AG04450 (cell line): ENCODE results near the gene S100A6. TPM values are rescaled to one million over a fixed set of nuclear protein-coding genes. Genes with fewer than 3 reads are reported as not detected.
"Not testable (repeated sequence)": the region's sequence is repeated elsewhere in the genome, so short reads cannot be mapped to it uniquely, and the experiment has no call there.

ENCODE experiments used
- CTCF ChIA-PET: fragments of 300-600, 350-600 bp; formaldehyde crosslinking; extraction: SDS; loops from one replicate; lab custom pipeline; 2022; ENCODE audit warnings: antibody characterized with exemption, inconsistent platforms; lab: Charles Lee
- POLR2A ChIA-PET: fragments of 350-600 bp; formaldehyde crosslinking; extraction: SDS; loops from one replicate; lab custom pipeline; 2021; ENCODE audit warnings: antibody characterized with exemption, inconsistent platforms; lab: Yijun Ruan, JAX
- DNase-seq: peaks from one replicate; pipeline ENCODE4 v3.0.0-alpha.2; 2011; ENCODE audit warnings: low read depth, low spot score
- H3K27ac ChIP-seq: one replicate; pipeline ENCODE4 v1.5.1; 2012; ENCODE audit warnings: low read depth, low read length, control low read depth
- H3K27me3 ChIP-seq: one replicate; pipeline ENCODE4 v1.6.0; 2012; ENCODE audit warnings: low read length; ENCODE audit not compliant: control insufficient read depth, insufficient read depth
- H3K4me3 ChIP-seq: 2 replicates; pipeline ENCODE4 v1.5.1; 2011; ENCODE audit warnings: mild to moderate bottlenecking, low read depth, low read length, control low read depth
- H3K9me3 ChIP-seq: 2 replicates; pipeline ENCODE4 v1.5.1; 2012; ENCODE audit warnings: low read length; ENCODE audit not compliant: control insufficient read depth, insufficient read depth
- CTCF ChIP-seq: IDR thresholded peaks from 2 replicates; pipeline ENCODE4 v1.5.1; 2011; ENCODE audit warnings: low read depth, low read length, control low read depth, inconsistent platforms
- polyA plus RNA-seq: library from polyadenylated mRNA; depleted of rRNA; stranded (reverse); fragments of >200 nt; gene quantifications from 2 replicates; pipeline ENCODE4 v1.2.3, GENCODE V29; 2011

Gene S100A6
- polyA plus RNA-seq, 1 experiment, result 1,379 TPM

- ChIA-PET CTCF (interaction anchor here (0.5 to 3.5 kb wide), 10 partner anchors 8 to 173 kb away, joined by 3 to 27 read pairs (median 6); no protein-coding TSS in a partner anchor), POLR2A (no interaction called here)
- no peak for DNase-seq
- H3K4me3 ChIP-seq, result no peak overlapping the region
- H3K27me3 ChIP-seq, result no peaks in the 10 kb centered on the region
- TF ChIP-seq CTCF, result no peak
- H3K27ac ChIP-seq, result no peak overlapping the region
- H3K9me3 ChIP-seq, result no peaks in the 10 kb centered on the region
Observed at GRCh38 chr1:153525088-153525728, 10.6 kb downstream of the S100A6 start.

- POLR2A ChIA-PET, H3K27ac ChIP-seq, H3K27me3 ChIP-seq, H3K4me3 ChIP-seq, DNase-seq, H3K9me3 ChIP-seq: not testable (repeated sequence)
- CTCF ChIA-PET, result interaction anchor here (2.7 kb wide), 1 partner anchor 10 kb away, joined by 31 read pairs; no protein-coding TSS in a partner anchor
Observed at GRCh38 chr1:153522353-153523048, 13.3 kb downstream of the S100A6 start.

GRCh38 chr1:153521808-153522207 lies 14.0 kb downstream of the S100A6 start:
- CTCF ChIA-PET, result interaction anchor here (1.3 to 2.7 kb wide), 5 partner anchors 11 to 71 kb away, joined by 3 to 31 read pairs (median 16); no protein-coding TSS in a partner anchor
- H3K27me3 ChIP-seq, POLR2A ChIA-PET: not testable (repeated sequence)

GRCh38 chr1:153520818-153521476 lies 14.8 kb downstream of the S100A6 start:
- no peak overlapping the region for H3K4me3 ChIP-seq
- CTCF ChIA-PET, result interaction anchor here (0.8 to 2.7 kb wide), 8 partner anchors 10 to 107 kb away, joined by 3 to 31 read pairs (median 6); partner anchors contain the start of gene S100A13
- H3K9me3 ChIP-seq, result no peaks in the 10 kb centered on the region
- DNase-seq, result no peak
- POLR2A ChIA-PET, result interaction anchor here (0.7 kb wide), 1 partner anchor 106 kb away, joined by 3 read pairs; the partner anchor contains the start of gene S100A13
- no peaks in the 10 kb centered on the region for H3K27me3 ChIP-seq
- no peak overlapping the region for H3K27ac ChIP-seq
- no peak for TF ChIP-seq CTCF

More at GRCh38 chr1:153521808-153522207, 14.0 kb downstream of the S100A6 start:
- H3K4me3 ChIP-seq, DNase-seq, H3K9me3 ChIP-seq, H3K27ac ChIP-seq: not testable (repeated sequence)

GRCh38 chr1:153520137-153520691 lies 15.6 kb downstream of the S100A6 start:
- H3K9me3 ChIP-seq, H3K4me3 ChIP-seq, DNase-seq, H3K27me3 ChIP-seq, H3K27ac ChIP-seq, POLR2A ChIA-PET: not testable (repeated sequence)
- CTCF ChIA-PET, result interaction anchor here (0.8 to 2.7 kb wide), 9 partner anchors 9 to 107 kb away, joined by 3 to 31 read pairs (median 4); partner anchors contain the start of gene S100A13

- no peak overlapping the region for H3K27ac ChIP-seq
- ChIA-PET CTCF (interaction anchor here (1.1 to 2.6 kb wide), 2 partner anchors 14 to 108 kb away, joined by 4 to 13 read pairs; partner anchors contain the start of gene S100A13), POLR2A (no interaction called here)
- no peak for TF ChIP-seq CTCF
- H3K27me3 ChIP-seq, result no peaks in the 10 kb centered on the region
- H3K4me3 ChIP-seq, result no peak overlapping the region
- DNase-seq, result no peak
- no peaks in the 10 kb centered on the region for H3K9me3 ChIP-seq
Observed at GRCh38 chr1:153519242-153519641, 16.5 kb downstream of the S100A6 start.
